Fibroblast of lung (primary cell): ENCODE measurements around the gene CALD1.

ENCODE experiments used
- CTCF ChIP-seq, 2 donors: IDR thresholded peaks in 1 of 2; conservative IDR thresholded peaks in 1 of 2; 1 replicate in 1 of 2; 2 replicates in 1 of 2; pipeline ENCODE4 v1.5.1; 2011 to 2012; ENCODE audit warnings: low read length in 2 of 2, control low read depth in 1 of 2, inconsistent platforms in 1 of 2, low read depth in 1 of 2, mild to moderate bottlenecking in 1 of 2
- EZH2 ChIP-seq: IDR thresholded peaks from 2 replicates; pipeline ENCODE4 v1.5.1; 2012; ENCODE audit warnings: low read length, control low read depth, mild to moderate bottlenecking; ENCODE audit errors: missing control alignments

GRCh38 chr7:134814730-134815364 is 35.4 kb downstream of the CALD1 start:
- TF ChIP-seq CTCF (conservative IDR thresholded peaks at IDR 0.05 in 1 of 2, IDR thresholded peaks at IDR 0.05 in 1 of 2; ENCODE audit: low read depth in 1 of 2, low read length in 2 of 2) (no peak), EZH2 (no peak)
